Measurements from ENCODE around the gene ATXN7L2. TPM values are rescaled to one million over a fixed set of nuclear protein-coding genes. Genes with fewer than 3 reads are reported as not detected.
A peak's percentile ranks its signal among the peaks of the same experiment; 100 is the strongest.

The ATXN7L2 gene
- total and polyA plus RNA-seq, 11 donors = 1.2 to 3.8 (median 2.1) TPM

- no peak overlapping the region for H3K27ac ChIP-seq
- no peak for DNase-seq
- TF ChIP-seq, protein P1, sequence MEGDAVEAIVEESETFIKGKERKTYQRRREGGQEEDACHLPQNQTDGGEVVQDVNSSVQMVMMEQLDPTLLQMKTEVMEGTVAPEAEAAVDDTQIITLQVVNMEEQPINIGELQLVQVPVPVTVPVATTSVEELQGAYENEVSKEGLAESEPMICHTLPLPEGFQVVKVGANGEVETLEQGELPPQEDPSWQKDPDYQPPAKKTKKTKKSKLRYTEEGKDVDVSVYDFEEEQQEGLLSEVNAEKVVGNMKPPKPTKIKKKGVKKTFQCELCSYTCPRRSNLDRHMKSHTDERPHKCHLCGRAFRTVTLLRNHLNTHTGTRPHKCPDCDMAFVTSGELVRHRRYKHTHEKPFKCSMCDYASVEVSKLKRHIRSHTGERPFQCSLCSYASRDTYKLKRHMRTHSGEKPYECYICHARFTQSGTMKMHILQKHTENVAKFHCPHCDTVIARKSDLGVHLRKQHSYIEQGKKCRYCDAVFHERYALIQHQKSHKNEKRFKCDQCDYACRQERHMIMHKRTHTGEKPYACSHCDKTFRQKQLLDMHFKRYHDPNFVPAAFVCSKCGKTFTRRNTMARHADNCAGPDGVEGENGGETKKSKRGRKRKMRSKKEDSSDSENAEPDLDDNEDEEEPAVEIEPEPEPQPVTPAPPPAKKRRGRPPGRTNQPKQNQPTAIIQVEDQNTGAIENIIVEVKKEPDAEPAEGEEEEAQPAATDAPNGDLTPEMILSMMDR (IDR thresholded peaks at IDR 0.05) = no peak
- no peak for TF ChIP-seq POLR2A (IDR thresholded peaks at IDR 0.05)
- H3K36me3 ChIP-seq = peaks cover 0 to 50% (median 28%) of the 10 kb centered on the region in 9 donors
- intact Hi-C loops (cut with DNase I) = loop anchor here in 1 of 10 donors (2.0 kb wide), 1 partner anchor 33 kb away; no protein-coding TSS in a partner anchor
- H3K4me3 ChIP-seq = no peak overlapping the region
- 68 to 74% (median 70%) methylated on average over 9 of the region's 9 CpGs for WGBS, 4 donors
- H3K27me3 ChIP-seq = no peaks in the 10 kb centered on the region
- ATAC-seq = no peak
- peaks cover 0 to 44% (median 16%) of the 10 kb centered on the region in 12 donors for H3K4me1 ChIP-seq
- H3K9me3 ChIP-seq = no peaks in the 10 kb centered on the region
These were observed 13.9 kb downstream of the ATXN7L2 start for GRCh38 chr1:109497449-109498160.

DNA sequence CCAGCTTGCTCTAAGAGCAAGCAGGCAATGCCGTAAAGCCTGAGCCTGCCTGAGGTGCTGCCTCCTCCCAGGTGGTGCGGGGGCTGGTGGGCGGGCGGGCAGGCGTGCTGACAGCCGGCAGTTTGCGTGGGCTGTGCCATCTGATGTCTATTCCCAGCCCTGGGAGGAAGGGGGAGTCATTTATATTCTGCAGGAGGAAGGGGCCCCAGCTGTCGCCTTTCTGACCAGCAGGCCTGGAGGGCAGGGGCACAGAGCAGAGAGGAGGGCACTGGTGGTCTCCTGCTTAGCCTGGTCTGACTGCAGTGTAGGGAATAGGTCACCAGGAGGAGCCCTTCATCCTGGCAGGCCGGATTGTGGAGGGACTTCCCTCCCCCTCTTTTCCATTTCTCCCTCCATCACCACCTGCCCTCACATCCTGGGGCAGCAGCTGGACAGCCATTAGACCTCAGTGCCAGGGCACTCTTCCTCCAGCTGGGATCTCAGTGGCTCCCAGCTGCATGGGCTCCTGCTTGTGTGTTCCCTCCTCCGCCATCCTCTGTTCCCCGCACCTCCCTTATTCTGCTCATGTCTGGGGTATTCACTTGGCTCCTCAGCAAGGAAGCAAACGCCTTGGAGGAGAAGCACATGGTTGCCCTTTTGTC is 14.6 kb downstream of the ATXN7L2 start:
- H3K27ac ChIP-seq = no peak overlapping the region
- TF ChIP-seq POLR2A (IDR thresholded peaks at IDR 0.05) = no peak
- TF ChIP-seq, protein P1 (IDR thresholded peaks at IDR 0.05) = peak; percentile 25 to 64 (median 48)
- 77 to 86% (median 81%) methylated on average over 11 to 12 of the region's 12 CpGs for WGBS, 4 donors
- no peak for DNase-seq
- peaks cover 0 to 50% (median 28%) of the 10 kb centered on the region in 9 donors for H3K36me3 ChIP-seq
- no peaks in the 10 kb centered on the region for H3K27me3 ChIP-seq
- intact Hi-C loops (cut with DNase I) = loop anchor here in 1 of 10 donors (2.0 kb wide), 1 partner anchor 33 kb away; no protein-coding TSS in a partner anchor
- no peaks in the 10 kb centered on the region for H3K9me3 ChIP-seq
- peaks cover 0 to 43% (median 15%) of the 10 kb centered on the region in 12 donors for H3K4me1 ChIP-seq
- H3K4me3 ChIP-seq = no peak overlapping the region
- ATAC-seq = no peak

DNA sequence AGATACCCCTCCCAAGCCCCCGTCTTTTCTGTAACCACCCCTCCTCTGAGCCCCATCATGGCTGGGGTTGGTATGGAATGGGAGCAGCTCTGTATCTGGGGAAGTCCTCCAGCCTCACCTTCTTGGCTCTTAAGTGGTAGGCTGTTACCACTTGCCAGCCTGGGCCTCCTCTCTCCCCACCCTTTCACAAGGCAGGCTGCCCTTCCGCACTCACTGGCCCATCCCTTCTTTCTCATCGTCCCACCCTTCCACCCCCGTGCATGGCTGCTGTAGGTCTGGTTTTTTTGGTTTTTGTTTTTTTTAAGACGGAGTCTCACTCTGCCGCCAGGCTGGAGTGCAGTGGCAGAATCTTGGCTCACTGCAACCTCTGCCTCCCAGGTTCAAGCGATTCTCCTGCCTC is 15.4 kb downstream of the ATXN7L2 start:
- Histone ChIP-seq H3K27ac (peak overlapping the region in 1 of 12 donors; percentile 44), H3K4me3 (no peak overlapping the region), H3K27me3 (no peaks in the 10 kb centered on the region), H3K36me3 (peaks cover 0 to 50% (median 28%) of the 10 kb centered on the region in 9 donors), H3K4me1 (peaks cover 0 to 39% (median 11%) of the 10 kb centered on the region in 12 donors), H3K9me3 (no peaks in the 10 kb centered on the region)
- DNase-seq (no peak), ATAC-seq (no peak)
- intact Hi-C loops (cut with DNase I) = loop anchor here in 1 of 10 donors (2.0 kb wide), 1 partner anchor 32 kb away; no protein-coding TSS in a partner anchor
- TF ChIP-seq POLR2A (IDR thresholded peaks at IDR 0.05) = no peak
- TF ChIP-seq, protein P1 (IDR thresholded peaks at IDR 0.05) = no peak
- WGBS, 4 donors = 86 to 93% (median 91%) methylated on average over 7 of the region's 7 CpGs

Measured in heart left ventricle (tissue), 16 donors.